HepG2 (cell line): ENCODE results near the gene CORO7. TPM values are rescaled to one million over a fixed set of nuclear protein-coding genes. Genes with fewer than 3 reads are reported as not detected.
A peak's percentile ranks its signal among the peaks of the same experiment; 100 is the strongest.

ENCODE experiments used
- ARNTL ChIP-seq: sonication (generic); formaldehyde crosslinking; IDR thresholded peaks from 2 replicates; pipeline ENCODE4 v1.4.0; 2020; ENCODE audit warnings: mild to moderate bottlenecking, missing genetic modification reagents
- ELF1 ChIP-seq: sonication (generic); formaldehyde crosslinking; IDR thresholded peaks from 2 replicates; pipeline ENCODE4 v1.4.0; 2020; ENCODE audit warnings: missing genetic modification reagents
- GABPB1 ChIP-seq: IDR thresholded peaks from 2 replicates; pipeline ENCODE4 v1.6.1; 2016; ENCODE audit warnings: mild to moderate bottlenecking, missing genetic modification reagents, moderate library complexity, missing compliant biosample characterization
- GPN1 ChIP-seq: sonication (generic); formaldehyde crosslinking; IDR thresholded peaks from 2 replicates; pipeline ENCODE4 v1.5.1; 2020; ENCODE audit warnings: missing genetic modification reagents, borderline replicate concordance
- MIER3 ChIP-seq: IDR thresholded peaks from 2 replicates; pipeline ENCODE4 v1.6.1; 2016; ENCODE audit warnings: missing compliant biosample characterization, borderline replicate concordance
- MXI1 ChIP-seq: IDR thresholded peaks from 3 replicates; pipeline ENCODE4 v1.6.1; 2012; ENCODE audit warnings: low read depth, low read length, inconsistent platforms, borderline replicate concordance
- NFKBIZ ChIP-seq: IDR thresholded peaks from 2 replicates; pipeline ENCODE4 v1.6.1; 2018; ENCODE audit warnings: missing genetic modification reagents, missing compliant biosample characterization
- PLRG1 ChIP-seq: fragments of 450-650 bp; conservative IDR thresholded peaks from 2 replicates; pipeline ENCODE4 v1.6.1; 2016
- POLR2G ChIP-seq: fragments of 200-400 bp; formaldehyde crosslinking; IDR thresholded peaks from 2 replicates; pipeline ENCODE4 v1.6.1; 2018; ENCODE audit warnings: mild to moderate bottlenecking, low read depth, low read length, moderate library complexity
- SETDB1 ChIP-seq: sonication (generic); formaldehyde crosslinking; IDR thresholded peaks from 2 replicates; pipeline ENCODE4 v1.5.1; 2020; ENCODE audit warnings: missing genetic modification reagents, mild to moderate bottlenecking, borderline replicate concordance
- SMARCC2 ChIP-seq: fragments of 450-650 bp; IDR thresholded peaks from 2 replicates; pipeline ENCODE4 v1.6.1; 2017; ENCODE audit warnings: antibody characterized with exemption, mild to moderate bottlenecking
- ZFP1 ChIP-seq: IDR thresholded peaks from 2 replicates; pipeline ENCODE4 v1.6.1; 2016
- ZNF263 ChIP-seq: sonication (generic); formaldehyde crosslinking; IDR thresholded peaks from 2 replicates; pipeline ENCODE4 v1.4.0; 2020; ENCODE audit warnings: missing genetic modification reagents
- ZNF501 ChIP-seq: sonication (generic); formaldehyde crosslinking; IDR thresholded peaks from 2 replicates; pipeline ENCODE4 v1.5.1; 2020; ENCODE audit warnings: mild to moderate bottlenecking, moderate library complexity, missing genetic modification reagents
- ZNF556 ChIP-seq: sonication (generic); formaldehyde crosslinking; IDR thresholded peaks from 2 replicates; pipeline ENCODE4 v1.4.0; 2020; ENCODE audit warnings: mild to moderate bottlenecking, missing genetic modification reagents, borderline replicate concordance
- ZNF570 ChIP-seq: sonication (generic); formaldehyde crosslinking; IDR thresholded peaks from 2 replicates; pipeline ENCODE4 v1.4.0; 2020; ENCODE audit warnings: mild to moderate bottlenecking, missing genetic modification reagents, borderline replicate concordance
- ZNF577 ChIP-seq: sonication (generic); formaldehyde crosslinking; IDR thresholded peaks from 2 replicates; pipeline ENCODE4 v1.4.0; 2020; ENCODE audit warnings: mild to moderate bottlenecking, low read depth, missing genetic modification reagents, borderline replicate concordance
- ZNF678 ChIP-seq: sonication (generic); formaldehyde crosslinking; IDR thresholded peaks from 2 replicates; pipeline ENCODE4 v1.4.0; 2020; ENCODE audit warnings: mild to moderate bottlenecking, missing genetic modification reagents
- ZNF747 ChIP-seq: sonication (generic); formaldehyde crosslinking; IDR thresholded peaks from 2 replicates; pipeline ENCODE4 v1.8.1; 2023; ENCODE audit warnings: missing genetic modification reagents, mild to moderate bottlenecking, borderline replicate concordance
- ZSCAN29 ChIP-seq: sonication (generic); formaldehyde crosslinking; conservative IDR thresholded peaks from 2 replicates; pipeline ENCODE4 v1.4.0; 2020; ENCODE audit warnings: mild to moderate bottlenecking, missing genetic modification reagents
- polyA plus RNA-seq, 8 experiments: library from polyadenylated mRNA; depleted of rRNA in 3 of 8; stranded (reverse) in 7 of 8; unstranded in 1 of 8; fragments of >200 nt; fragmentation: Illumina TruSeq in 4 of 8; extraction: Trizol in 4 of 8; gene quantifications; 2 replicates each; pipeline versions ENCODE4 v1.2.1 to v1.2.3, GENCODE V29; 2011 to 2016; ENCODE audit warnings: low read depth in 4 of 8, missing spikeins in 1 of 8, mixed read lengths in 1 of 8; ENCODE audit not compliant: insufficient read depth in 1 of 8
- total RNA-seq, 5 experiments: library from RNA; depleted of rRNA; stranded (reverse); fragments of >200 nt; fragmentation: Illumina TruSeq; extraction: Trizol; gene quantifications; 2 replicates each; pipeline ENCODE4 v1.2.3, GENCODE V29; 2016; ENCODE audit warnings: low read depth in 1 of 5
- TF ChIP-seq, protein P1 (sequence below): sonication (generic); formaldehyde crosslinking; IDR thresholded peaks from 2 replicates; pipeline ENCODE4 v1.8.1; 2023; ENCODE audit warnings: mild to moderate bottlenecking, missing genetic modification reagents
- TF ChIP-seq, protein P2 (sequence below): sonication (generic); formaldehyde crosslinking; IDR thresholded peaks from 2 replicates; pipeline ENCODE4 v1.5.1; 2020; ENCODE audit warnings: mild to moderate bottlenecking, missing genetic modification reagents, moderate library complexity
- TF ChIP-seq, protein P3 (sequence below): sonication (generic); formaldehyde crosslinking; IDR thresholded peaks from 2 replicates; pipeline ENCODE4 v1.8.1; 2022; ENCODE audit warnings: low read depth, mild to moderate bottlenecking, missing genetic modification reagents

Gene CORO7
- total and polyA plus RNA-seq, 2 of the 13 experiments (the other 11 are each of a cell fraction or from before 2014, with no cell fraction given): 9.9 to 14.3 TPM

DNA sequence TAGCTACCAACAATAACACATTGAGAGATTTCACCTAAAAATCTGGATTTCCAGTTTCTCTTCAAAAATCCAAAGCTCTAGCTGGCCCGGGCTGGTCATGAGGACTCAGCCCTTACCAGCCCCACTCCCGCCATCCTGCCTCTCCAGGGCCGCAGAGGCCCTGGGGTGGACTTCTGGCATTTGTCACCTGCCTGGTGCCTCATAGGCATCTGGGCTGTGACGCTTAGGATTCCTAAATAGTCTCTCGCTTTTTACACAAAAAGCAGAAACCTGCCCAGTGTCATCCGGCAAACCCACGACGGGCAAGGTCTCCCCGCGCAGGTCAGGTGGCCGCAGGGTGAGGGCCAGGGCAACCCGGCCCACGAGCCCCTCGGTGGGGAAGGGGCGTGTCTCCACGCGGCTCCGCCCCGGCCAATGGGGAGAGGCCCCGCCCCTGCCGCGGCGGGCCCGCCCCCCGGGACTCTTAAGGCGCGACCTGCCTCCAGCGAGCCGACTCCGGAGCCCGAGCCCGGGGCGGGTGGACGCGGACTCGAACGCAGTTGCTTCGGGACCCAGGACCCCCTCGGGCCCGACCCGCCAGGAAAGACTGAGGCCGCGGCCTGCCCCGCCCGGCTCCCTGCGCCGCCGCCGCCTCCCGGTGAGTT, 44.9 kb downstream of the CORO7 start, which contains the start of gene VASN (continued):
- TF ChIP-seq ZNF570 (CRISPR knock-in tag) (no peak), ARNTL (CRISPR knock-in tag) (0 out of 2 replicates have a peak, but pooled peaks have one; percentile 66), ZNF577 (CRISPR knock-in tag) (no peak), ZFP1 (CRISPR knock-in tag) (no peak), ZSCAN29 (no peak), ZNF747 (CRISPR knock-in tag) (0 out of 2 replicates have a peak, but pooled peaks have one; percentile 14), GABPB1 (peak; percentile 55; the same call in 1 of the 2 replicates), PLRG1 (no peak), ZNF501 (CRISPR knock-in tag) (no peak; the same call in 1 of the 2 replicates), GPN1 (CRISPR knock-in tag) (no peak), POLR2G (peak; percentile 99), ZNF556 (CRISPR knock-in tag) (0 out of 2 replicates have a peak, but pooled peaks have one; percentile 45), SMARCC2 (no peak), NFKBIZ (CRISPR knock-in tag) (no peak), ZNF263 (CRISPR knock-in tag) (no peak), MXI1 (peak; percentile 79; the same call in 1 of the 3 replicates), SETDB1 (CRISPR knock-in tag) (no peak), MIER3 (no peak), ELF1 (CRISPR knock-in tag) (no peak), ZNF678 (CRISPR knock-in tag) (no peak)
- TF ChIP-seq, protein P1, sequence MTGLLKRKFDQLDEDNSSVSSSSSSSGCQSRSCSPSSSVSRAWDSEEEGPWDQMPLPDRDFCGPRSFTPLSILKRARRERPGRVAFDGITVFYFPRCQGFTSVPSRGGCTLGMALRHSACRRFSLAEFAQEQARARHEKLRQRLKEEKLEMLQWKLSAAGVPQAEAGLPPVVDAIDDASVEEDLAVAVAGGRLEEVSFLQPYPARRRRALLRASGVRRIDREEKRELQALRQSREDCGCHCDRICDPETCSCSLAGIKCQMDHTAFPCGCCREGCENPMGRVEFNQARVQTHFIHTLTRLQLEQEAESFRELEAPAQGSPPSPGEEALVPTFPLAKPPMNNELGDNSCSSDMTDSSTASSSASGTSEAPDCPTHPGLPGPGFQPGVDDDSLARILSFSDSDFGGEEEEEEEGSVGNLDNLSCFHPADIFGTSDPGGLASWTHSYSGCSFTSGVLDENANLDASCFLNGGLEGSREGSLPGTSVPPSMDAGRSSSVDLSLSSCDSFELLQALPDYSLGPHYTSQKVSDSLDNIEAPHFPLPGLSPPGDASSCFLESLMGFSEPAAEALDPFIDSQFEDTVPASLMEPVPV (CRISPR knock-in tag): no peak; the same call in 1 of the 2 replicates
- TF ChIP-seq, protein P2, sequence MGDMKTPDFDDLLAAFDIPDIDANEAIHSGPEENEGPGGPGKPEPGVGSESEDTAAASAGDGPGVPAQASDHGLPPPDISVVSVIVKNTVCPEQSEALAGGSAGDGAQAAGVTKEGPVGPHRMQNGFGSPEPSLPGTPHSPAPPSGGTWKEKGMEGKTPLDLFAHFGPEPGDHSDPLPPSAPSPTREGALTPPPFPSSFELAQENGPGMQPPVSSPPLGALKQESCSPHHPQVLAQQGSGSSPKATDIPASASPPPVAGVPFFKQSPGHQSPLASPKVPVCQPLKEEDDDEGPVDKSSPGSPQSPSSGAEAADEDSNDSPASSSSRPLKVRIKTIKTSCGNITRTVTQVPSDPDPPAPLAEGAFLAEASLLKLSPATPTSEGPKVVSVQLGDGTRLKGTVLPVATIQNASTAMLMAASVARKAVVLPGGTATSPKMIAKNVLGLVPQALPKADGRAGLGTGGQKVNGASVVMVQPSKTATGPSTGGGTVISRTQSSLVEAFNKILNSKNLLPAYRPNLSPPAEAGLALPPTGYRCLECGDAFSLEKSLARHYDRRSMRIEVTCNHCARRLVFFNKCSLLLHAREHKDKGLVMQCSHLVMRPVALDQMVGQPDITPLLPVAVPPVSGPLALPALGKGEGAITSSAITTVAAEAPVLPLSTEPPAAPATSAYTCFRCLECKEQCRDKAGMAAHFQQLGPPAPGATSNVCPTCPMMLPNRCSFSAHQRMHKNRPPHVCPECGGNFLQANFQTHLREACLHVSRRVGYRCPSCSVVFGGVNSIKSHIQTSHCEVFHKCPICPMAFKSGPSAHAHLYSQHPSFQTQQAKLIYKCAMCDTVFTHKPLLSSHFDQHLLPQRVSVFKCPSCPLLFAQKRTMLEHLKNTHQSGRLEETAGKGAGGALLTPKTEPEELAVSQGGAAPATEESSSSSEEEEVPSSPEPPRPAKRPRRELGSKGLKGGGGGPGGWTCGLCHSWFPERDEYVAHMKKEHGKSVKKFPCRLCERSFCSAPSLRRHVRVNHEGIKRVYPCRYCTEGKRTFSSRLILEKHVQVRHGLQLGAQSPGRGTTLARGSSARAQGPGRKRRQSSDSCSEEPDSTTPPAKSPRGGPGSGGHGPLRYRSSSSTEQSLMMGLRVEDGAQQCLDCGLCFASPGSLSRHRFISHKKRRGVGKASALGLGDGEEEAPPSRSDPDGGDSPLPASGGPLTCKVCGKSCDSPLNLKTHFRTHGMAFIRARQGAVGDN: peak; percentile 56; the same call in 1 of the 2 replicates
- TF ChIP-seq, protein P3, sequence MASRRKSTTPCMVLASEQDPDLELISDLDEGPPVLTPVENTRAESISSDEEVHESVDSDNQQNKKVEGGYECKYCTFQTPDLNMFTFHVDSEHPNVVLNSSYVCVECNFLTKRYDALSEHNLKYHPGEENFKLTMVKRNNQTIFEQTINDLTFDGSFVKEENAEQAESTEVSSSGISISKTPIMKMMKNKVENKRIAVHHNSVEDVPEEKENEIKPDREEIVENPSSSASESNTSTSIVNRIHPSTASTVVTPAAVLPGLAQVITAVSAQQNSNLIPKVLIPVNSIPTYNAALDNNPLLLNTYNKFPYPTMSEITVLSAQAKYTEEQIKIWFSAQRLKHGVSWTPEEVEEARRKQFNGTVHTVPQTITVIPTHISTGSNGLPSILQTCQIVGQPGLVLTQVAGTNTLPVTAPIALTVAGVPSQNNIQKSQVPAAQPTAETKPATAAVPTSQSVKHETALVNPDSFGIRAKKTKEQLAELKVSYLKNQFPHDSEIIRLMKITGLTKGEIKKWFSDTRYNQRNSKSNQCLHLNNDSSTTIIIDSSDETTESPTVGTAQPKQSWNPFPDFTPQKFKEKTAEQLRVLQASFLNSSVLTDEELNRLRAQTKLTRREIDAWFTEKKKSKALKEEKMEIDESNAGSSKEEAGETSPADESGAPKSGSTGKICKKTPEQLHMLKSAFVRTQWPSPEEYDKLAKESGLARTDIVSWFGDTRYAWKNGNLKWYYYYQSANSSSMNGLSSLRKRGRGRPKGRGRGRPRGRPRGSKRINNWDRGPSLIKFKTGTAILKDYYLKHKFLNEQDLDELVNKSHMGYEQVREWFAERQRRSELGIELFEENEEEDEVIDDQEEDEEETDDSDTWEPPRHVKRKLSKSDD (CRISPR knock-in tag): no peak
